HEK293 (cell line): Measurements from ENCODE around the gene PARD3.

ENCODE experiments used
- GLIS1 ChIP-seq: fragments of 450-650 bp; formaldehyde crosslinking; IDR thresholded peaks from 2 replicates; pipeline ENCODE4 v1.5.1; 2016; ENCODE audit warnings: missing biosample characterization, missing genetic modification characterization
- IKZF3 ChIP-seq: fragments of 450-650 bp; IDR thresholded peaks from 2 replicates; pipeline ENCODE4 v1.5.0; 2018; ENCODE audit warnings: missing biosample characterization, mild to moderate bottlenecking, missing genetic modification characterization, moderate library complexity
- KLF16 ChIP-seq: fragments of 450-650 bp; formaldehyde crosslinking; IDR thresholded peaks from 2 replicates; pipeline ENCODE4 v1.5.1; 2017; ENCODE audit warnings: missing biosample characterization, missing genetic modification characterization
- MEIS1 ChIP-seq: sonication (generic); formaldehyde crosslinking; IDR thresholded peaks from 2 replicates; pipeline ENCODE4 v1.8.1; 2022; ENCODE audit warnings: missing genetic modification reagents, mild to moderate bottlenecking, borderline replicate concordance
- OSR2 ChIP-seq: fragments of 450-650 bp; formaldehyde crosslinking; IDR thresholded peaks from 2 replicates; pipeline ENCODE4 v1.5.1; 2016; ENCODE audit warnings: missing biosample characterization, missing genetic modification characterization
- PRDM1 ChIP-seq: fragments of 450-650 bp; formaldehyde crosslinking; IDR thresholded peaks from 2 replicates; pipeline ENCODE4; 2016; ENCODE audit warnings: missing biosample characterization, missing genetic modification characterization
- SCRT1 ChIP-seq: fragments of 450-650 bp; formaldehyde crosslinking; IDR thresholded peaks from 2 replicates; pipeline ENCODE4 v1.5.1; 2016; ENCODE audit warnings: missing biosample characterization, missing genetic modification characterization, borderline replicate concordance
- SP7 ChIP-seq: fragments of 450-650 bp; formaldehyde crosslinking; IDR thresholded peaks from 2 replicates; pipeline ENCODE4 v1.5.1; 2016; ENCODE audit warnings: missing biosample characterization, missing genetic modification characterization
- TRIM28 ChIP-seq: IDR thresholded peaks from 2 replicates; pipeline ENCODE4 v1.6.1; 2011; ENCODE audit warnings: low read length, control low read depth, borderline replicate concordance
- ZBTB20 ChIP-seq: fragments of 450-650 bp; formaldehyde crosslinking; IDR thresholded peaks from 2 replicates; pipeline ENCODE4 v1.5.1; 2016; ENCODE audit warnings: missing biosample characterization, missing genetic modification characterization
- ZBTB44 ChIP-seq: fragments of 450-650 bp; IDR thresholded peaks from 2 replicates; pipeline ENCODE4 v1.5.1; 2018; ENCODE audit warnings: missing biosample characterization, mild to moderate bottlenecking, missing genetic modification characterization
- ZEB2 ChIP-seq: fragments of 450-650 bp; formaldehyde crosslinking; IDR thresholded peaks from 2 replicates; pipeline ENCODE4 v1.5.1; 2016; ENCODE audit warnings: missing biosample characterization, missing genetic modification characterization
- ZFP37 ChIP-seq: fragments of 450-650 bp; formaldehyde crosslinking; IDR thresholded peaks from 2 replicates; pipeline ENCODE4 v1.5.1; 2016; ENCODE audit warnings: missing biosample characterization, missing genetic modification characterization
- ZIC2 ChIP-seq: fragments of 450-650 bp; formaldehyde crosslinking; IDR thresholded peaks from 2 replicates; pipeline ENCODE4 v1.5.1; 2016; ENCODE audit warnings: missing biosample characterization, missing genetic modification characterization
- ZNF10 ChIP-seq: fragments of 450-650 bp; formaldehyde crosslinking; IDR thresholded peaks from 2 replicates; pipeline ENCODE4 v1.5.1; 2017; ENCODE audit warnings: missing biosample characterization, missing genetic modification characterization
- ZNF112 ChIP-seq: fragments of 450-650 bp; formaldehyde crosslinking; IDR thresholded peaks from 2 replicates; pipeline ENCODE4 v1.5.0; 2017; ENCODE audit warnings: missing biosample characterization, missing genetic modification characterization
- ZNF146 ChIP-seq: fragments of 450-650 bp; formaldehyde crosslinking; IDR thresholded peaks from 2 replicates; pipeline ENCODE4 v1.5.1; 2016; ENCODE audit warnings: missing biosample characterization, missing genetic modification characterization
- ZNF324 ChIP-seq: fragments of 450-650 bp; formaldehyde crosslinking; IDR thresholded peaks from 2 replicates; pipeline ENCODE4 v1.5.1; 2016; ENCODE audit warnings: missing biosample characterization, missing genetic modification characterization
- ZNF366 ChIP-seq: fragments of 450-650 bp; formaldehyde crosslinking; conservative IDR thresholded peaks from 2 replicates; pipeline ENCODE4 v1.5.1; 2016; ENCODE audit warnings: missing biosample characterization, missing genetic modification characterization
- ZNF394 ChIP-seq: fragments of 450-650 bp; formaldehyde crosslinking; IDR thresholded peaks from 2 replicates; pipeline ENCODE4 v1.5.1; 2016; ENCODE audit warnings: missing biosample characterization, missing genetic modification characterization, mild to moderate bottlenecking, moderate library complexity, borderline replicate concordance
- ZNF501 ChIP-seq: fragments of 450-650 bp; formaldehyde crosslinking; IDR thresholded peaks from 2 replicates; pipeline ENCODE4 v1.5.1; 2016; ENCODE audit warnings: missing biosample characterization, missing genetic modification characterization
- ZNF558 ChIP-seq: fragments of 450-650 bp; formaldehyde crosslinking; IDR thresholded peaks from 2 replicates; pipeline ENCODE4 v1.5.1; 2016; ENCODE audit warnings: missing biosample characterization, missing genetic modification characterization
- ZNF629 ChIP-seq: fragments of 450-650 bp; formaldehyde crosslinking; IDR thresholded peaks from 2 replicates; pipeline ENCODE4 v1.5.1; 2017; ENCODE audit warnings: missing biosample characterization, missing genetic modification characterization
- ZNF837 ChIP-seq: fragments of 450-650 bp; formaldehyde crosslinking; IDR thresholded peaks from 2 replicates; pipeline ENCODE4 v1.5.1; 2016; ENCODE audit warnings: missing biosample characterization, missing genetic modification characterization
- ZNF843 ChIP-seq: fragments of 450-650 bp; formaldehyde crosslinking; IDR thresholded peaks from 2 replicates; pipeline ENCODE4 v1.5.1; 2016; ENCODE audit warnings: missing biosample characterization, missing genetic modification characterization
- ZXDB ChIP-seq: fragments of 450-650 bp; formaldehyde crosslinking; IDR thresholded peaks from 2 replicates; pipeline ENCODE4 v1.5.1; 2016; ENCODE audit warnings: missing biosample characterization, missing genetic modification characterization
- TF ChIP-seq, protein P1 (sequence below): fragments of 450-650 bp; formaldehyde crosslinking; IDR thresholded peaks from 2 replicates; pipeline ENCODE4 v1.5.1; 2016; ENCODE audit warnings: missing biosample characterization, missing genetic modification characterization
- TF ChIP-seq, protein P2 (sequence below): fragments of 450-650 bp; formaldehyde crosslinking; IDR thresholded peaks from 2 replicates; pipeline ENCODE4 v1.5.1; 2016; ENCODE audit warnings: missing biosample characterization, missing genetic modification characterization
- TF ChIP-seq, protein P3 (sequence below): fragments of 450-650 bp; formaldehyde crosslinking; IDR thresholded peaks from 2 replicates; pipeline ENCODE4 v1.5.1; 2016; ENCODE audit warnings: missing biosample characterization, missing genetic modification characterization
- TF ChIP-seq, protein P4 (sequence below): fragments of 450-650 bp; formaldehyde crosslinking; IDR thresholded peaks from 2 replicates; pipeline ENCODE4 v1.5.1; 2016; ENCODE audit warnings: missing biosample characterization, missing genetic modification characterization
- TF ChIP-seq, protein P5 (sequence below): fragments of 450-650 bp; formaldehyde crosslinking; IDR thresholded peaks from 2 replicates; pipeline ENCODE4 v1.5.1; 2016; ENCODE audit warnings: missing biosample characterization, missing genetic modification characterization

Gene PARD3

DNA sequence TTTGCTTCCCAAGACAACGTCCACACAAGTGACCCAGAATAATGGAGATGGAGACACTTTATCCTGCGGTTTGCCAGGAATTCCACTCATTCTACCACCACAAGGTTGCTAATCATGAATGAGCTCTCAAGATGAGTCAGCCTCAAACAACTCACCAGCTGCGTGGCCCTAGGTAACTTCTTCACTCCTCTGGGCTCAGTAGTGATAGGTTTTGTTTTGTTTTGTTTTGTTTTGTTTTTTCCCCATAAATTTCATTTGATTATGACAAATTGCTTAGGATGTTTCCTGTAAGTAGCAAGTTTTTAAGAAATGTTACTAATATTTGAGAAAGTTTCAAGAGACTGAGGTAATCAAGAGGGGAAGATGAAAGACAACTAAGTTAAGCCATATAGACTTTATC, 286.8 kb downstream of the PARD3 start (continued):
- peak; percentile 89 for TF ChIP-seq ZNF366 (tag by site-specific recombination)
- peak; percentile 66; the same call in 1 of the 2 replicates for TF ChIP-seq ZNF843
- no peak for TF ChIP-seq TRIM28
- TF ChIP-seq ZNF10 (tag by site-specific recombination): 0 out of 2 replicates have a peak, but pooled peaks have one; percentile 20
- TF ChIP-seq ZNF837 (tag by site-specific recombination): no peak
- TF ChIP-seq, protein P1, sequence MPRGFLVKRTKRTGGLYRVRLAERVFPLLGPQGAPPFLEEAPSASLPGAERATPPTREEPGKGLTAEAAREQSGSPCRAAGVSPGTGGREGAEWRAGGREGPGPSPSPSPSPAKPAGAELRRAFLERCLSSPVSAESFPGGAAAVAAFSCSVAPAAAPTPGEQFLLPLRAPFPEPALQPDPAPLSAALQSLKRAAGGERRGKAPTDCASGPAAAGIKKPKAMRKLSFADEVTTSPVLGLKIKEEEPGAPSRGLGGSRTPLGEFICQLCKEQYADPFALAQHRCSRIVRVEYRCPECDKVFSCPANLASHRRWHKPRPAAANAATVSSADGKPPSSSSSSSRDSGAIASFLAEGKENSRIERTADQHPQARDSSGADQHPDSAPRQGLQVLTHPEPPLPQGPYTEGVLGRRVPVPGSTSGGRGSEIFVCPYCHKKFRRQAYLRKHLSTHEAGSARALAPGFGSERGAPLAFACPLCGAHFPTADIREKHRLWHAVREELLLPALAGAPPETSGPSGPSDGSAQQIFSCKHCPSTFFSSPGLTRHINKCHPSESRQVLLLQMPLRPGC (tag by site-specific recombination): peak; percentile 86
- no peak for TF ChIP-seq ZBTB44 (tag by site-specific recombination)
- TF ChIP-seq GLIS1 (tag by site-specific recombination): peak; percentile 76
- no peak for TF ChIP-seq KLF16 (tag by site-specific recombination)
- TF ChIP-seq ZNF501: peak; percentile 44; the same call in 1 of the 2 replicates
- TF ChIP-seq ZBTB20: no peak
- TF ChIP-seq, protein P2, sequence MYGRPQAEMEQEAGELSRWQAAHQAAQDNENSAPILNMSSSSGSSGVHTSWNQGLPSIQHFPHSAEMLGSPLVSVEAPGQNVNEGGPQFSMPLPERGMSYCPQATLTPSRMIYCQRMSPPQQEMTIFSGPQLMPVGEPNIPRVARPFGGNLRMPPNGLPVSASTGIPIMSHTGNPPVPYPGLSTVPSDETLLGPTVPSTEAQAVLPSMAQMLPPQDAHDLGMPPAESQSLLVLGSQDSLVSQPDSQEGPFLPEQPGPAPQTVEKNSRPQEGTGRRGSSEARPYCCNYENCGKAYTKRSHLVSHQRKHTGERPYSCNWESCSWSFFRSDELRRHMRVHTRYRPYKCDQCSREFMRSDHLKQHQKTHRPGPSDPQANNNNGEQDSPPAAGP (tag by site-specific recombination): no peak
- TF ChIP-seq ZNF558 (tag by site-specific recombination): 0 out of 2 replicates have a peak, but pooled peaks have one; percentile 41
- TF ChIP-seq ZNF324 (tag by site-specific recombination): peak; percentile 64; the same call in 1 of the 2 replicates
- no peak for TF ChIP-seq ZFP37 (tag by site-specific recombination)
- no peak for TF ChIP-seq ZNF146
- TF ChIP-seq ZIC2 (tag by site-specific recombination): peak; percentile 26; the same call in 1 of the 2 replicates
- TF ChIP-seq, protein P3, sequence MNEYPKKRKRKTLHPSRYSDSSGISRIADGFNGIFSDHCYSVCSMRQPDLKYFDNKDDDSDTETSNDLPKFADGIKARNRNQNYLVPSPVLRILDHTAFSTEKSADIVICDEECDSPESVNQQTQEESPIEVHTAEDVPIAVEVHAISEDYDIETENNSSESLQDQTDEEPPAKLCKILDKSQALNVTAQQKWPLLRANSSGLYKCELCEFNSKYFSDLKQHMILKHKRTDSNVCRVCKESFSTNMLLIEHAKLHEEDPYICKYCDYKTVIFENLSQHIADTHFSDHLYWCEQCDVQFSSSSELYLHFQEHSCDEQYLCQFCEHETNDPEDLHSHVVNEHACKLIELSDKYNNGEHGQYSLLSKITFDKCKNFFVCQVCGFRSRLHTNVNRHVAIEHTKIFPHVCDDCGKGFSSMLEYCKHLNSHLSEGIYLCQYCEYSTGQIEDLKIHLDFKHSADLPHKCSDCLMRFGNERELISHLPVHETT (tag by site-specific recombination): peak; percentile 65; the same call in 1 of the 2 replicates
- peak; percentile 48; the same call in 1 of the 2 replicates for TF ChIP-seq ZXDB (tag by site-specific recombination)
- no peak; the same call in 1 of the 2 replicates for TF ChIP-seq ZNF394
- TF ChIP-seq SP7 (tag by site-specific recombination): peak; percentile 84
- TF ChIP-seq, protein P4, sequence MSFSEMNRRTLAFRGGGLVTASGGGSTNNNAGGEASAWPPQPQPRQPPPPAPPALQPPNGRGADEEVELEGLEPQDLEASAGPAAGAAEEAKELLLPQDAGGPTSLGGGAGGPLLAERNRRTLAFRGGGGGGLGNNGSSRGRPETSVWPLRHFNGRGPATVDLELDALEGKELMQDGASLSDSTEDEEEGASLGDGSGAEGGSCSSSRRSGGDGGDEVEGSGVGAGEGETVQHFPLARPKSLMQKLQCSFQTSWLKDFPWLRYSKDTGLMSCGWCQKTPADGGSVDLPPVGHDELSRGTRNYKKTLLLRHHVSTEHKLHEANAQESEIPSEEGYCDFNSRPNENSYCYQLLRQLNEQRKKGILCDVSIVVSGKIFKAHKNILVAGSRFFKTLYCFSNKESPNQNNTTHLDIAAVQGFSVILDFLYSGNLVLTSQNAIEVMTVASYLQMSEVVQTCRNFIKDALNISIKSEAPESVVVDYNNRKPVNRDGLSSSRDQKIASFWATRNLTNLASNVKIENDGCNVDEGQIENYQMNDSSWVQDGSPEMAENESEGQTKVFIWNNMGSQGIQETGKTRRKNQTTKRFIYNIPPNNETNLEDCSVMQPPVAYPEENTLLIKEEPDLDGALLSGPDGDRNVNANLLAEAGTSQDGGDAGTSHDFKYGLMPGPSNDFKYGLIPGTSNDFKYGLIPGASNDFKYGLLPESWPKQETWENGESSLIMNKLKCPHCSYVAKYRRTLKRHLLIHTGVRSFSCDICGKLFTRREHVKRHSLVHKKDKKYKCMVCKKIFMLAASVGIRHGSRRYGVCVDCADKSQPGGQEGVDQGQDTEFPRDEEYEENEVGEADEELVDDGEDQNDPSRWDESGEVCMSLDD (tag by site-specific recombination): no peak
- peak; percentile 63 for TF ChIP-seq ZEB2 (tag by site-specific recombination)
- TF ChIP-seq OSR2: peak; percentile 67
- peak; percentile 72 for TF ChIP-seq IKZF3 (tag by site-specific recombination)
- no peak for TF ChIP-seq SCRT1
- TF ChIP-seq, protein P5, sequence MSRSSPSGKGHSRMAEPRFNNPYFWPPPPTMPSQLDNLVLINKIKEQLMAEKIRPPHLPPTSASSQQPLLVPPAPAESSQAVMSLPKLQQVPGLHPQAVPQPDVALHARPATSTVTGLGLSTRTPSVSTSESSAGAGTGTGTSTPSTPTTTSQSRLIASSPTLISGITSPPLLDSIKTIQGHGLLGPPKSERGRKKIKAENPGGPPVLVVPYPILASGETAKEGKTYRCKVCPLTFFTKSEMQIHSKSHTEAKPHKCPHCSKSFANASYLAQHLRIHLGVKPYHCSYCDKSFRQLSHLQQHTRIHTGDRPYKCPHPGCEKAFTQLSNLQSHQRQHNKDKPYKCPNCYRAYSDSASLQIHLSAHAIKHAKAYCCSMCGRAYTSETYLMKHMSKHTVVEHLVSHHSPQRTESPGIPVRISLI (tag by site-specific recombination): peak; percentile 88
- peak; percentile 71 for TF ChIP-seq ZNF629 (tag by site-specific recombination)
- TF ChIP-seq PRDM1 (tag by site-specific recombination): peak; percentile 63
- no peak for TF ChIP-seq MEIS1
- TF ChIP-seq ZNF112 (tag by site-specific recombination): no peak
